OCI-LY1 (cell line): ENCODE results near the gene COL5A2.

ENCODE experiments used
- H2AFZ ChIP-seq: fragments of 200-600 bp; sonication (generic), shearing (Covaris generic); 2 replicates; pipeline ENCODE4 v1.6.0; 2014; ENCODE audit warnings: antibody characterized with exemption, mild to moderate bottlenecking, low read length
- H3F3A ChIP-seq: fragments of 200-600 bp; sonication (generic), shearing (Covaris generic); 2 replicates; pipeline ENCODE4 v1.6.0; 2014; ENCODE audit warnings: mild to moderate bottlenecking, antibody characterized with exemption, low read length, moderate library complexity; ENCODE audit not compliant: insufficient read depth
- H3K27ac ChIP-seq: fragments of 200-600 bp; sonication (generic); 2 replicates; pipeline ENCODE4 v1.5.1; 2014; ENCODE audit warnings: low read length, mixed run types, mild to moderate bottlenecking, low read depth; ENCODE audit not compliant: poor library complexity, severe bottlenecking
- H3K27me3 ChIP-seq: fragments of 200-600 bp; sonication (generic); 2 replicates; pipeline ENCODE4 v1.6.0; 2014; ENCODE audit warnings: antibody characterized with exemption, mild to moderate bottlenecking, low read length, moderate library complexity; ENCODE audit not compliant: insufficient read depth
- H3K36me3 ChIP-seq: fragments of 200-600 bp; sonication (generic); 2 replicates; pipeline ENCODE4 v1.6.1; 2014; ENCODE audit warnings: mild to moderate bottlenecking, antibody characterized with exemption, low read length, moderate library complexity, mixed read lengths; ENCODE audit not compliant: insufficient read depth
- H3K4me1 ChIP-seq: fragments of 200-600 bp; sonication (generic); 2 replicates; pipeline ENCODE4 v1.5.1; 2014; ENCODE audit warnings: mild to moderate bottlenecking, low read length, moderate library complexity; ENCODE audit not compliant: insufficient read depth, severe bottlenecking
- H3K4me2 ChIP-seq: fragments of 200-600 bp; sonication (generic), shearing (Covaris generic); 2 replicates; pipeline ENCODE4 v1.6.1; 2014; ENCODE audit warnings: low read length
- H3K4me3 ChIP-seq: fragments of 200-600 bp; sonication (generic); 2 replicates; pipeline ENCODE4 v1.5.1; 2014; ENCODE audit warnings: low read length, low read depth, mild to moderate bottlenecking, mixed read lengths; ENCODE audit not compliant: poor library complexity, severe bottlenecking
- H3K79me2 ChIP-seq: fragments of 200-600 bp; shearing (Covaris generic); 2 replicates; pipeline ENCODE4 v1.6.1; 2016; ENCODE audit warnings: mixed run types, low read length, mixed read lengths; ENCODE audit not compliant: insufficient read depth
- H3K9ac ChIP-seq: fragments of 200-600 bp; sonication (generic), shearing (Covaris generic); 2 replicates; pipeline ENCODE4 v1.6.1; 2014; ENCODE audit warnings: mild to moderate bottlenecking, low read length, mixed read lengths
- H3K9me2 ChIP-seq: fragments of 200-600 bp; sonication (generic), shearing (Covaris generic); 2 replicates; pipeline ENCODE4 v1.6.1; 2014; ENCODE audit warnings: low read depth, mild to moderate bottlenecking, low read length, mixed read lengths
- H3K9me3 ChIP-seq: fragments of 200-600 bp; shearing (Covaris generic); 2 replicates; pipeline ENCODE4 v1.6.1; 2014; ENCODE audit warnings: low read length, mixed read lengths
- H4K20me1 ChIP-seq: fragments of 200-600 bp; sonication (generic), shearing (Covaris generic); 2 replicates; pipeline ENCODE4 v1.6.0; 2016; ENCODE audit warnings: mild to moderate bottlenecking, low read length; ENCODE audit not compliant: insufficient read depth
- EZH2 ChIP-seq: fragments of 200-600 bp; sonication (generic), shearing (Covaris generic); IDR thresholded peaks from 2 replicates; pipeline ENCODE4 v1.8.0; 2017; ENCODE audit warnings: borderline replicate concordance, mixed run types, mild to moderate bottlenecking, antibody characterized with exemption, low read length, moderate library complexity, mixed read lengths
- TF ChIP-seq, protein P1 (sequence below): fragments of 200-600 bp; sonication (generic), shearing (Covaris generic); IDR thresholded peaks from 2 replicates; pipeline ENCODE4 v1.5.1; 2017; ENCODE audit warnings: mild to moderate bottlenecking, antibody characterized with exemption, low read length, moderate library complexity, mixed read lengths

The COL5A2 gene

DNA sequence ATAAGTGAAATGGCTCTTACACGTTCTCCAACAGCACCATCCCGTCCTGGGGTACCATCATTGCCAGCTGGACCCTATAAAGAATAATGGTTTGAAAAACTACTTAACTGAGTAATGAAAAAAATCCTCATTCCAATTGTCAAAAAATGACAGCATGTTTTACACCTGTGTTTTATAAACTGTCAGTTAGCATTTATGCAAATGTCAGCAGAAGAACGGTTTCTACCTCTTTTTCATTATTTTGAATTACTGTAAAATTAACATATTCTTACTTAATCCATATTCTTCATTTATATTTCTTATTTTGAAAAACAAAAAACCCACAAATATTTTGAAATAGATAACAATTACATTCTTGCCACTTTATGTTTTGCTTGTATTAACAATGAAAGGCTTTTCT, 131.4 kb downstream of the COL5A2 start:
- Histone ChIP-seq H2AFZ (no peak overlapping the region), H3K27me3 (no peaks in the 10 kb centered on the region), H3K79me2 (no peaks in the 10 kb centered on the region), H3K9me3 (no peaks in the 10 kb centered on the region), H3K4me3 (no peak overlapping the region), H3K4me1 (no peaks in the 10 kb centered on the region), H4K20me1 (no peaks in the 10 kb centered on the region), H3F3A (no peaks in the 10 kb centered on the region), H3K36me3 (no peaks in the 10 kb centered on the region), H3K9me2 (no peaks in the 10 kb centered on the region), H3K27ac (no peak overlapping the region), H3K9ac (no peak overlapping the region), H3K4me2 (no peak overlapping the region)
- no peak for TF ChIP-seq EZH2
- TF ChIP-seq, protein P1, sequence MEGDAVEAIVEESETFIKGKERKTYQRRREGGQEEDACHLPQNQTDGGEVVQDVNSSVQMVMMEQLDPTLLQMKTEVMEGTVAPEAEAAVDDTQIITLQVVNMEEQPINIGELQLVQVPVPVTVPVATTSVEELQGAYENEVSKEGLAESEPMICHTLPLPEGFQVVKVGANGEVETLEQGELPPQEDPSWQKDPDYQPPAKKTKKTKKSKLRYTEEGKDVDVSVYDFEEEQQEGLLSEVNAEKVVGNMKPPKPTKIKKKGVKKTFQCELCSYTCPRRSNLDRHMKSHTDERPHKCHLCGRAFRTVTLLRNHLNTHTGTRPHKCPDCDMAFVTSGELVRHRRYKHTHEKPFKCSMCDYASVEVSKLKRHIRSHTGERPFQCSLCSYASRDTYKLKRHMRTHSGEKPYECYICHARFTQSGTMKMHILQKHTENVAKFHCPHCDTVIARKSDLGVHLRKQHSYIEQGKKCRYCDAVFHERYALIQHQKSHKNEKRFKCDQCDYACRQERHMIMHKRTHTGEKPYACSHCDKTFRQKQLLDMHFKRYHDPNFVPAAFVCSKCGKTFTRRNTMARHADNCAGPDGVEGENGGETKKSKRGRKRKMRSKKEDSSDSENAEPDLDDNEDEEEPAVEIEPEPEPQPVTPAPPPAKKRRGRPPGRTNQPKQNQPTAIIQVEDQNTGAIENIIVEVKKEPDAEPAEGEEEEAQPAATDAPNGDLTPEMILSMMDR: no peak

DNA sequence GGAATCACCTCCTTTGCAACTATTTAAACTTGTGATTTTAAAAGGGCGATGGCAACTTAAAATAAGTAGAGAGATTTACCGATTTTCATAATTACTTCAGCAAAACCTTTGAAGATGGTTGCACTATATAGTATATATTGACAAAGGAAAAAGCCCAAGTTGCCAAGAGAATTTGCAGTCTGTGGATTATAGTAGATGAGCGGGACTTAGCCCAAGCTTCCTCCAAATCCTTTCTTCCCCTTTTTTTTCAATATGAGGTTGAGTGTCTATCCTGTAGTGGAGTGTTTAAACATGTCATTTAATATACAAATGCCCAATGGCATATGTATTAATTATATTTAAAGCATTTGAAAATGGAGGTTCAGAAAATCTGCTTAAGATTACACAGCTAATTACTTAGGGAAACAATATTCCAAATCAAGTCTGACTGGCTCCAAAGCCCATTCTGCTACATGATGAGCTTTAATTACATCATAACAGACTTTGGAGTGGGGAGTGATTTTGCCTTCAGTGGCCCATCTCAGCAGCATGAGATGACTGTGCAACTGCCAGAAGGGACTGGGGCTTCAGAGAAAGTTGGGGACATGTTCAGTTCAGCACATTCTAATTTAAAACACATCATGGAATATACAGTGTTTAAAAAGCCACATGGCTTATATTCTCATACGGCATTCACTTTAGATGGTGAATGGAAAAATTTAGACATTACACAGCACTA, 132.2 kb downstream of the COL5A2 start:
- Histone ChIP-seq H3K36me3 (no peaks in the 10 kb centered on the region), H3K4me3 (no peak overlapping the region), H3K4me2 (no peak overlapping the region), H3K79me2 (no peaks in the 10 kb centered on the region), H4K20me1 (no peaks in the 10 kb centered on the region), H3K9me3 (no peaks in the 10 kb centered on the region), H2AFZ (no peak overlapping the region), H3K4me1 (no peaks in the 10 kb centered on the region), H3F3A (no peaks in the 10 kb centered on the region), H3K27me3 (no peaks in the 10 kb centered on the region), H3K9me2 (no peaks in the 10 kb centered on the region), H3K27ac (no peak overlapping the region), H3K9ac (no peak overlapping the region)
- TF ChIP-seq, protein P1: no peak
- TF ChIP-seq EZH2: no peak

GRCh38 chr2:189046320-189046719, 133.2 kb downstream of the COL5A2 start:
- Histone ChIP-seq H2AFZ (no peak overlapping the region), H3K4me1 (no peaks in the 10 kb centered on the region), H3K36me3 (no peaks in the 10 kb centered on the region), H3F3A (no peaks in the 10 kb centered on the region), H3K9me3 (no peaks in the 10 kb centered on the region), H3K27ac (no peak overlapping the region), H3K9ac (no peak overlapping the region), H3K27me3 (no peaks in the 10 kb centered on the region), H4K20me1 (no peaks in the 10 kb centered on the region), H3K9me2 (no peaks in the 10 kb centered on the region), H3K4me2 (no peak overlapping the region), H3K79me2 (no peaks in the 10 kb centered on the region), H3K4me3 (no peak overlapping the region)
- no peak for TF ChIP-seq EZH2
- TF ChIP-seq, protein P1: no peak
